Measurements from ENCODE around the gene RTN4RL2.

Gene RTN4RL2

GRCh38 chr11:57500515-57500914 is 40.2 kb downstream of the RTN4RL2 start:
- no peak for DNase-seq (ENCODE audit: low spot score)

- DNase-seq (ENCODE audit: low spot score) = no peak
Measured at GRCh38 chr11:57500926-57501325, 40.6 kb downstream of the RTN4RL2 start.

GRCh38 chr11:57501953-57502352 is 41.6 kb downstream of the RTN4RL2 start:
- no peak for DNase-seq (ENCODE audit: low spot score)

DNA sequence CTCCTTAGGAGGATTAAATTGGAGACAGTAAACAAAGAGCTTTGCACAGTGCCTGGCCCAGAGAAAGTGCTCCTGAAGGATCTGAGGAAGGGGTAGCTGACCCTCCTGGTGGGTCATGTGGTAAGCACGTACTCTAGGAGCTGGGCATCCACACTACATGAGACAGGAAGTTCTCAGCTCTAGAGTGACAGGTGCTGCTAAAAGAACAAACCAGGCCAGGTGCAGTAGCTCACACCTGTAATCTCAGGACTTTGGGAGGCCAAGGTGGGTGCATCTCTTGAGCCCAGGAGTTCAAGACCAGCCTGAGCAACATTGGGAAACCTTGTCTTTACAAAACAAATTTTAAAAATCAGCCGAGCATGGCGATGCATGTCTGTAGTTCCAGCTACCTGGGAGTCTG is 42.0 kb downstream of the RTN4RL2 start:
- DNase-seq (ENCODE audit: low spot score) = no peak

DNA sequence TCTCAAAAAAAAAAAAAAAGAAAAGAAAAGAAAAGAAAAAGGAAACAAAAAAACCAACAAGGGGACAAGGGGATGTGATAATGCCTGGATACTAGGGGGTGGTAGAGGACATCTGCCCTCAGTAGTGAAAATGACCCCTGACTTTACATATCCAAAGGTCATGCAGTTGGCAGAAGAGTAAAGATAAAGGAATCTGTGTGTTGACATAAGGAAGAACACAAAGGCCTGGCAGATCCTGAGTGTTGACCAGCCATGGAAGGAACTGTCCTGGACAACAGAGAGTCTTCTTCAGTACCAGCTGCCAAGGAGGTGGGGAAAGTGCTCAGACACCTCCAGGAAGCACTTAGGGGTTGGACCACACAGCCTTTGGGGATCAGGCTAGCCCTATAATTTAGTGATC is 42.5 kb downstream of the RTN4RL2 start:
- no peak for DNase-seq (ENCODE audit: low spot score)

DNA sequence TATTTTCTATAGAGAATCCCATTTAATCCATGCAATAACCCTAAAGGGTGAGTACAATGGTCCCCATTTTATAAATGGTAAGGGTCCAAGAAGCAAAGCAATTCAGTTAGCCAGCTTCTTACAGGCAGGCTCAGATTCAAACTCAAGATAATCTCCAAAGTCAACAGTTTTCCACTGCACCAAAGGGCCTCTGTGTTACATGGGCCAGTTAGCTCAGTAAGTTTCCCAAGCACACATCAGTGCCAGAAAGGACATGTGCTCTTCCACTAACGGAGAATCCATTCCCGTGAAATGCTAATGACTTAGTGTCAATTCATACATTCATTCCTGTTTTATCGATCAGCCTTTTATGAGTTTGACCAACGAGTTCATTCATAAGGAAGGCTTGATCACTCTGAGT is 44.2 kb downstream of the RTN4RL2 start:
- no peak for DNase-seq (ENCODE audit: low spot score)

DNA sequence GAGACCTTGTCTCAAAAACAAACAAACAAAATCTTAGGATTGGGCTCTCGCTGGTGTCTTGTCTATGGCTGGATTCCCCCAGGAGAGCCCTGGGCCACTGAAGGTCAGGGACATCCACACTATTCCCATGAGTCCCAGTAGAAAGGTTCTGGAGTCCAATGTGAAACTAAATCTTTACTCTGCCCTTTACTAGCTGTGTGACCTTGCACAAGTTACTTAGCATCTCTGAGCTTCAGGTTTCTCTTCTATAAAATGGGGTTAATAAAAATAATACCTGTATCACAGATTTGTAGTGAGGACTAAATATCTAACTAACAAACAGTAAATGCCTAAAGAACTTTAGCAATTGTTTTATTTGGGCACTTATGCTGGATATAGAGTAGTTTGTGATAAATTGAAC is 46.2 kb downstream of the RTN4RL2 start:
- no peak for DNase-seq (ENCODE audit: low spot score)

DNA sequence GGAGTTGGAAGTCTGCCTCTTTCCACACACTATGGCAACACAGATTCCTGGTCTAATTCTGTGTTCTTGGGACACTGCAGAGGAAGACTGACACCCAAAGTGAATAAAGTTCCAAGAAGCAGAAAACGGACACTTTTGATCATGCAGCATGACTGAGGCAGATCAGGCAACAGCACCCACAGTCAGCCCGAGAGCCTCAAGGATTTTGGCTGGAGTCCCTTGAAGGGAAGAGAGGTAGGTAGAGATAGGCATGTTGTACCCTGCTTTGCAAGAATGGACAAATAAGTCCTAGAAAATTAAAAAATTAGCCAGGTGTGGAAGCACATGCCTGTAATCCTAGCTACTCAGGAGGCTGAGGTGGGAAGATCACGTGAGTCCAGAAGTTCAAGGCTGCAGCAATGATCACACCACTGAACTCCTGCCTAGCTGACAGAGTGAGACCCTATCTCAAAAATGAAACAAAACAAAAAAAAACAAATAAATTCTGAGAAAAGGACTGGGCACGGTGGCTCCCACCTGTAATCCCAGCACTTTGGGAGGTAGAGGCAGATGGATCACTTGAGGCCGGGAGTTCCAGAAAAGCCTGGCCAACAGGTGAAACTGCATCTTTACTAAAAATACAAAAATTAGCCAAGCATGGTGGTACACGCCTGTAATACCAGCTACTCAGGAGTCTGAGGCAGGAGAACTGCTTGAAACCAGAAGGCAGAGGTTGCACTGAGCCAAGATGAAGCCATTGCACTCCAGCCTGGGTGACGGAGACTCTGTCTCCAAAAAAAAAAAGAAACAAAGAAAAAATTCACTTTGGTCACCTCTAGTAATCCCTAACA is 48.2 kb downstream of the RTN4RL2 start:
- DNase-seq (ENCODE audit: low spot score) = no peak

- DNase-seq (ENCODE audit: low spot score) = no peak
Measured at GRCh38 chr11:57511741-57512430, 51.6 kb downstream of the RTN4RL2 start.

- DNase-seq (ENCODE audit: low spot score) = no peak
Measured at GRCh38 chr11:57512646-57513451, 52.5 kb downstream of the RTN4RL2 start.

DNA sequence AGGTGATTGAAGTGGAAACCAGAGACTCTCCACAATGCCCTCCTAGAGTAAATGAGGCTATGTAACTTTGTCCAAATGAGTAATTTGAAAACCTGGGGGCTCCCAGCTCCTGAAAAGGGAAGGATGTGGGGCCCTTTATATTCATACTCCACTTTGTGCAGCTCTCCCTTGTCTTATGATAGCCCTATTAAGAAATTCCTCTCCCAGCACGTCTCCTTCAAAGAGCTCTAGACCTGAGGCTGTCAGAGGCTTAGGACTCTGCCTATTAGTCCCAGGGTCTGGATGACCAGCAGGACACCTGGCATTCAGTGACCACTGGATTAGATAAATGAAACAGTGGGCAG is 53.1 kb downstream of the RTN4RL2 start:
- no peak for DNase-seq (ENCODE audit: low spot score)

GRCh38 chr11:57513911-57514537 is 53.7 kb downstream of the RTN4RL2 start:
- peak; percentile 29 for DNase-seq (ENCODE audit: low spot score)

DNA sequence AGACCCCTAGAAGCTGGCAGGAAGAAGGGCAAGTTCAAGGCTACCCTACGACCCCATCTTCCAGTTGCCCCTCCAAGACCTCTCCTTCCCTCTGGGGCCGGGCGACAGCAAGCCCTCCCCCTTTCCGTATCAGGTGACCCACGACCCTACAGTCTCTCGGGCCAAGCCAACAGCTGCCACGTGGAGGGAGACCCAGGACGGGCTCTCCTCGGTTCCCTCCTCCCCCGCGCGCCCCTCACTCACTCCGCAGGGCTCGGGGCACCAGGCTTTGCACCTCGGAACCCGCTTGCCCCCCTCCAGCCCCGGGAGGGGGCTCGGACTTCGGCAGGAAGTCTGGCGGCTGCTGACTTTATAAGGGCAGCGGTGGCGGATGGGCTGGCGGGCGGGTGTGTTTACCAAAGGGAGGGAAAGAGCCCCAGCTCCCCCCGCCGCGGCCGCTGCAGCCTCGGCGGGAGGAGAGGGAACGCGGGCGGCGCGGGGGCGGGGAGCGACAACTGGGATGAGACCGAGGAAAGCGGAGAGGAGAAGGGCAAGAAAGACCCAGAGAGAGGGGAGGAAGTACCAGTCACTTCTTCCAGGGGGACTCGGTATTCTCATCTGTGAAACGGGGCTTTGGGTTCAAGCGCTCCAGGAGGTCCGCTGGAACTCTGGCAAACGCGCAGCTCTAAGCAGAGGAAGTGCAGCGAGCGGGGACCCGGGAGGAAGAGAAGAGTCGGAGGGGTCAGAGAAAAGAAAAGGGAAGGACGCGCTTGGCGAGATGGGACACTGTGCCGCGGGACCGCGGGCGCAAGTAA is 54.4 kb downstream of the RTN4RL2 start:
- peak; percentile 57 for DNase-seq (ENCODE audit: low spot score)

DNA sequence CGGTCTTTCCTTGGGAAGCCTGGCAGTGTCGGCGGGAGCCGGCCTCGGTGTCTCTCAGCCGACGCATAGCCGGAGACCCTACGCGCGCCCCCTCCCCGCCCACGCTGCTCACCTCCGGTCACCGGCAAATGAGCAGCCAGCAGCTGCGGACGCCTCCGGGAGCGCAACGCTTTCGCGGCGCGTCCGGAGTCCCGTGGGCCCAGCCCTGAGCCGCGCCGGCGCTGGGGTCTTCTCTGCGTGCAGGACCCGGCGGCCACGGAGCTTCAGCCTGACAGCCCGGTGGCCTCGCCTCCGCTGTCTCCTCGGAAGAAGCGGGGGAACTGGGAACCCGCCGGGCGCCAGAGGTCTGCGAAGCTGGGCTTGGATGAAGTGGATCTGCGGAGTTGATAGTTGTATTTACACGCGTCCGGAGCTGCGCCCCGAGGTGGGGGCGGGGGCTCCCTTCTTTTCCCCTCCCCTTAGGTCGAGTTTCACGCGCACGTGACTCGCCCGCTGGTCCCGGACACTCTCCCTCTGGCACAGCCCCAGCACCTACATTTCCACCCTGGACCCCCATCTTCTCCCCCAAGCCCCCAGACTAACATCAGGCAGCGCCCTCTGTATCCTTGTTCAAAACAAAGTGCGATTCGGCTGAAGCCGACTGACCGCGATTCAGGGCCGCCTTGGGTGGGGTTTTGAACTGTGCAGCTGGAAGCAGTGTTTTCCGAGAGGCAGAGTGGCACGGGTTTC is 55.2 kb downstream of the RTN4RL2 start, which contains the start of gene SLC43A1:
Gene SLC43A1 (minus strand): TSS at position 371 of the 729 bp plus-strand sequence. CDS start 1,591 bp downstream, outside the sequence.
- DNase-seq (ENCODE audit: low spot score) = peak; percentile 49

DNA sequence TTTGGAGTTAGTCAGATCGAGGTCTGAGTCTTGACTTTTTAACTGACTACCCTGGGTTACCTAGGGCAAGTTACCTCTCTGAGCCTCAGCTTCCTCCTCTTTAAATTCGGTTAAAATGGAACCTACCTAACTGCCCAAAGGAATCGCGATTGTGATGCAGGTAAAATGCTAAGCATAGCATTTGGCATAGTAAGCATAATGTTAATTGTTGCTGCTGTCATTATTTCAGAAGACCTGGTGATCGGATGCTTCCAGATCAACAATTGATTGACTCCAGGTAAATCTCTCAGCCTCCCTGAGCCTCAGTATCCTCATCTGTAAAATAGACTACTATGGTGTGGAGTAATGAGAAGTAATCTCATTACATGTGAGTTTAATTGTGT is 55.7 kb downstream of the RTN4RL2 start:
- DNase-seq (ENCODE audit: low spot score) = no peak

GRCh38 chr11:57521116-57521515 is 60.8 kb downstream of the RTN4RL2 start:
- no peak for DNase-seq (ENCODE audit: low spot score)

DNA sequence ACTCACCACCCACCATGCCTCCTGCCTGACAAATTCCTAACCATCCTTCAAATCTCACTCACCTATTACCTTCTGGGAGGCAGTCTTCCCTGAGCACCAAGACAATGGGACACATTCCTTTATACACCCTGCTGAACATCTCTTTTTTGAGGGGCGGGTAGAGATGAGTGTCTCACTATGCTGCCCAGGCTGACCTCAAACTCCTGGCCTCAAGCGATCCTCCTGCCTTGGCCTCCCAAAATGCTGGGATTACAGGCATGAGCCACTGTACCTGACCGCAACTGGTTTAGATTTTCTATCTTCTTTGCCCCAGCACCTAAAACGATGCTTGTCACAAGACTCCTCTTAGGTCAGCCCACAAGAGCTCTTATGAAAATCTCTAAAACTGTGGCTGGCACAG is 63.1 kb downstream of the RTN4RL2 start:
- DNase-seq (ENCODE audit: low spot score) = no peak

All from activated CD4-positive, alpha-beta T cell treated with anti-CD3 and anti-CD28 coated beads, Interleukin-2, Interleukin-4, amounts not matched to agents 100 ng/mL and 50 ng/mL, durations not matched to agents 16 hours and 8 hours (primary cell).